ENCODE data around the gene CDH6.

- no peak for TF ChIP-seq CTCF (conservative IDR thresholded peaks at IDR 0.05)
- TF ChIP-seq EZH2 (IDR thresholded peaks at IDR 0.05; ENCODE audit: low read depth), result no peak
These were observed 35.8 kb downstream of the CDH6 start for GRCh38 chr5:31229266-31229665.
